GM18526 (cell line): ENCODE data around the gene P2RY2.

Experiments
- POLR2A ChIP-seq: IDR thresholded peaks from 3 replicates; pipeline ENCODE4 v1.6.1; 2011; ENCODE audit not compliant: insufficient read length; ENCODE audit errors: extremely low read depth

The P2RY2 gene

DNA sequence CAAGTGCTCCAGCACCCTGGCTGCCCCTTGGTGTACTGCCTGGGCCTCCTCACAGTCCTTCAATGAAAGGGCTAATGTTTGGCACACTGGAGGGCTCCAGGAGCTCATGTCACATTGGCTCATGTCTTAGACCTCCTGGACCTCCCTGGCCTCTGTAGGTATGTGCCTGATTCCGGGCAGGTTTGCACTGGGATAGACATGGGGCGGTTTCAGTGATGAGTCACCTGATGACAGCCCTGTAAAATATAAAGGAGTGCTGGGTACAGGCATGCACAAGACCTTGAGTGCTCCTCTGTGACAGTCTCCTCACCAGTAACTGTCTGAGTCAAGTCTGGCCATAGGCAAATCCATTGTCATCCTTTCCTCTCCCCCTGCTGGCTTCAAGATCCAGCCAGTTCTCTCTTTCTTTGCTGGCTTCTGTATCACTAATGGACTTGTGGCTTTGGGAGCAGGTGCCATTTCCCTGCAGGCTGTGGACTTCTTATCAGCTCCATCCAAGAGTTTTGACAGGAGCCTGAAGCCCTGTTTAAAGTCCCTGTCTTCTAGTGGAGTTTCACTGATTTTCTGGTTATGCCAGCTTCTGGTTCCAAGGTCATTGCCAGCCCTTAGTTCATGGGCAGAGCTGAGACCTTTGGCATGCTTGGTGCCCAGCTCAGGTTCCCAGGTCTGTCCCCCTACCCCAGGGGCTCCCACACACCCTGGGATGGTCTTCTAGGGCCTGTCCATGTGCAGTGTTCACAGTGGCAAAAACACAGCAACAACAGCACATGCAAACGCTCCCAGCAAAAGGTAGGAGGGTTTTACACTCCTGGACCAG is 22.7 kb upstream of the P2RY2 start:
- no peak for TF ChIP-seq POLR2A

DNA sequence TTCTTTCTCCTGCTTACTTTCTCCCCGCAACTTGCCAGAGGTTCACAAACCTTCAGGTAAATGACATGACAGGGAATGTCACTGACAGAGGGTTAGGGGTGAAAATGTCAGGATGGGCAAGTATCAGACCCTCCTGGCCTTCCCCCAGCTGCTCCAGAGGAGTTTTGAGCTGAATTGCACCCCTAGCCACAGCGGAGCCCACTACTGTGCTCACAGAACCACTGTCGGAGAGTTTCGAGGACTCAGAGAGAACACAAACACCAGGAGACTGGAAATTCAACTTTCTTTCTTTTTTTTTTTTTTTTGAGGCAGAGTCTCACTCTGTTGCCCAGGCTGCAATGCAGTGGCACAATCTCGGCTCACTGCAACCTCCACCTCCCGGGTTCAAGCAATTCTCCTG is 21.5 kb upstream of the P2RY2 start:
- no peak for TF ChIP-seq POLR2A

DNA sequence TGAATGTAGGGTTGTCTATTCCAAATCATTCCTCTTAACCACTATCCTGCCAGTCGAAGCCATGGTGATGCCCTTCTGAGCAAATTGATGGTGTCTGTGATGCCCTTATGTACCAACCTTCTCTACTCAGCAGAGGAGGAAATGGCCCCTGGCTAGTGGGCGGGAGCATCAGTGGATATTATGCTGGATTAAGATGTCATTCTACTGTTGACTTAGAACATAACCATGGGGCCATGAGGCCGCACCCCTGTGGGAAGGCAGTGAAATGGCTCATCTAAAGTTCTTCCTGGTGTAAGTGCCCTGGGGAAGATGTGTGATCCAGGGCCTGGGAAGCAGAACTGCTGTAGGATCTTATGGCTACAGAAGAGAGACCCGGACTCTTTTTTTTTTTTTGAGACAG is 20.7 kb upstream of the P2RY2 start:
- TF ChIP-seq POLR2A: no peak

DNA sequence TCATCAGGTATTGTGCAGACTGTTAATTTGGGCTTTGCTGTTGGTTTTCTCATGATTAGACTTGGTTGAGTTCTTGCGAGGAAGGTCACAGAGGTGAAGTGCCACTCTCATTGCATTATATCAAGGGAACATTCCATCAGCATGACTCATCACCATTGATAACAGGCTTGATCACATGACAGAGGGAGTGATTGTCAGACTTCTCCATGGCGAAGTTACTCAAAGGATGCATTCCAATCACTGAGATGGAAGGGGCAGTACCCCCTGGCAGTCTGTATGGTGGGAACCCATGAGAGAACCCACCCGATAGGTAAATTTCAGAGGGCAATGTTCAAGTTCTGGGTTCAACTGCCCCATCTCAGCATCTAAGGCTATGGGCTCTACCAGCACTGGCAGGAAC is 19.4 kb upstream of the P2RY2 start:
- no peak for TF ChIP-seq POLR2A

DNA sequence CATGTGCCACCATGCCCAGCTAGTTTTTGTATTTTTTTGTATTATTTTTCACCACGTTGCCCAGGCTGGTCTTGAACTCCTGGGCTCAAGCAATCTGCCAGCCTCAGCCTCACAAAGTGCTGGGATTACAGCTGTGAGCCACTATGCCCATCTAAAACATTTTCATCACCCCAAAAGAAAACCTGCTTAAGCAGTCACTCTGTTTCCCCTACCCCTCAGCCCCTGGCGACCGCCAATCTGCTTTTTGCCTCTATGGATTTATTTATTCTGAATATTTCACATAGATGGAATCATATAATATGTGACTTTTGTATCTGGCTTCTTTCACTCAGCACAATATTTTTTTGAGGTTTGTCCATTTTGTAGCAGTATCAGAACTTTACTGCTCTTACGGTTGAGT is 18.6 kb upstream of the P2RY2 start:
- TF ChIP-seq POLR2A: no peak

DNA sequence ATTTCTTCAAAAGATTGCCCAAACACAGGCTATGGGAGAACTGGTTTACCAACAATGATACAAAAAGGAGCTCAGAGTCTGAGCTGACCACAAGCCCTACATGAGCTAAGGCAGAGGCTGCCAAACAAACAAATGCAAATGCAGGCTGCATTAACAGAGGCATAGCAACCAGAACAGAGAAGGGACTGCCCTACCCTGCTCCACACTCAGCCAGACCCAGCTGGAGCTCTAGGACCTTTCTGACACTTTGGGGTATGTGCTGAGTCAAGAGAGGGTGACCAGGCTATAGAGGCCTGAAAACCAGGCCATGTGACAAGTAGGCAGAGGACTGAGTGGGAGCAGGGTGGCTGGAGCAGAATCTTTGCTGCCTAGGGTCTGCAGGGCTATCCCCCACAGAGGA is 17.8 kb upstream of the P2RY2 start:
- no peak for TF ChIP-seq POLR2A

DNA sequence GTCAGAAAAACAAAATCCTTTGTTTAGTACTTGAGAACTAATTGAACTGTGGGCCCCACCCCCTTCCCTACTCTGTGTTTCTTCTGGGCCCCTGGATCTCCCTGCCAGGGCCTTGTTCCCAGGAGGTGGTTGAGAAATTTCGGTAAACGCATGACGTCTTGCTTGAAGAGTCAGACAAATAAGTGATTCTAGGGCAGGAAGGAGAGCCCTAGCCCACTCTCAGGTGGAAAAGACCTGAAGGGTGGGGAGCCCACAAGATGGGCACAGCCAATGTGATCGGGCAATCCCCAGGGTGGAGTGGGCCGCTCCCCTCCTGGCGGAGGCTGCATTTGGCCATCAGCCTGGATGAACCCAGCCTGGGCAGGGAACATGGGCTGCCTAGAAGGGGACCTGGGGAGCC is 16.8 kb upstream of the P2RY2 start:
- no peak for TF ChIP-seq POLR2A

DNA sequence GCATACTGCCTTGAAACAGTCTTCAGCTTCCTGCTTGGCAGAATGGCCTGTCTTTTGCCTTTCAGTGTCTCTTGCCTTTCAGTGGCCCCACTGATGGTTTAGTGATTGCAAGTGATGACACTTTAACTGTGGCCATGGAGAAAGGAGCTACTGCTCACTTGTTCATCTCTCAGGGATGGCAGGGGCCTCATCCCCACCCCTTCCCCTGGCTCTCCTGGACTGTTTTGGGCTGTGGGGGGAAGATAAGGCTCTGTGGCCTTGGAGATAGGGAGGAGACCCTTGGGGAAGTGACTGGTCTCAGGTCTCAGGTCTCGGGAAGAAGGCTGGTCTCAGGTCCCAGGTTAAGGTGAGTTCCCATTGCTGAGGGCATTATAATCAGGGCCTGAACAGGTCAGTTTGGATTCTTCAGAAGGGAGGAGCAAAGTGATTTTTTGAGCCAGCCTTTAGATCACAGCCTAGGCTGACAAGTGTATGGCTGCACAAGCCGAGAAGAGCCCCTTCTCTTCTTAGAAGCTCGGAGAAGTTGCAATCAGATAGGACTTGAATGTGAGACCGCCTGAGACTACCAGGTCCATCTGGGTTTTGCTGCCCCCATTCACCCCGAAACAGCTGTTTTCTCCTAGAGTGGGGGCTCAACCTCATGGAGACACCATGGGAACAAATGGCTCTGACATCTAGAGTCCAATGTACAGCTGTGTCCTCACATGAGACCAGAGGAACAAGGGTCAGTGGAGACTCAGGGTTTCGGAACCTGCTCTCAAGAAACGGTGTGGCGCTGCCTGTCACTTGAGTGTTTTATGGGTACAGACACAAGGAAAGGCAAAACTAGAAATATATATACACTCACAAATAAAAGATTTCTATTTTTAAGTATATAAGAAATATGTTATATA is 15.9 kb upstream of the P2RY2 start:
- TF ChIP-seq POLR2A: no peak

DNA sequence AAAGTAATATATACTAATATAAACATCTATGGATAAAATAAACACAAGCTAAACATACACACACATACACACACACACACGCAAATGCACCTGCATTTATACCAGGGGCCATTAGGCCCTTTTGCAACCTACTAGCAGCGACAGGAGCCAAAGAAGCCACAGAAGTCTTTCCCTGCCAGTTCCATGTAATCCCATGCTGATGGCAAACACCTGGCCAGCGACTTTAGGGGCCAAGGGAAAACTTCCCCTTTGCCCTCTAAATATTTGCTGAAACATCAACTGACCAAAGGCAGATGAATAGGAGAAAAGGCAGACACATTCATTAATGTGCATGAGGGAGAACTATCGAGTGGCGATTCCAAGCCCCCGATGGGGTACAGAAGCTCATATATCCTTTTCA is 14.8 kb upstream of the P2RY2 start:
- no peak for TF ChIP-seq POLR2A

DNA sequence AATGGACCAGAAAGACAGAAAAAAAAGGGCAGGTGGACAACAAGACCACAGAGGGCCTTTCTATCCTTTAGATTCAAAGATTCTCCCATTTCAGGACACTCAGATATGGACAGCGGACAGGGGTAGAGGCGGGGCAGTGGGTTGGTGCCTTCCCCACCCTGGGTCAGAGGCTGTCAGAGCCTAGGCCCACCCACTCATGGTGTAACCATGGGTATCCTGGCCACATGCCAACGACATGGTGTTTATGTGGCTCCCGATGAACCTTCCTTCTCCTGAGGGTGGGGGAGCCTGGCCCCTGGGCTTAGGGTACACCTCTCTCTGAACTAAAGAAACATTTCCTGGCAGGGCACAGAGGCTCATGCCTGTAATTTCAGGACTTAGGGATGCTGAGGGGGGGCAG is 14.3 kb upstream of the P2RY2 start:
- no peak for TF ChIP-seq POLR2A

DNA sequence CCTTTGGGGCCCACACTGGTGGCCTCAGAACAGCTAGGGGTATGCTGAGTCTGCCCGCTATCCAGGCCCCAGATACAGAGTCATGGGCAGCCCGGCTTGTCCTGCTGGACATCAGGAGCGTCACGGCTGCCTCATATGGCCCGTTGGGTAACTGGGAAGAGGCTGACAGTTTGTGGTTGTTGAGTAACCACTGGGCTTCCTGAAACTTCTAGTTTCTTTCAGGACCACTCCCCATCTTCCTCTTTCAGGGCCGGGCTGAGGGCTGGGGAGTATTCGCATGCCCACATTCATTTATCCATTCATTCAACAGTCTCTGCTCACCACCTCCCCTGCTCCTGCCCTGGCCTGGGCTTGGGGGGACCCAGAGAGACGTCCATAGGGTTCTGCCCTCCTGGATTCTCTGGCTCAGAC is 13.4 kb upstream of the P2RY2 start:
- TF ChIP-seq POLR2A: no peak

DNA sequence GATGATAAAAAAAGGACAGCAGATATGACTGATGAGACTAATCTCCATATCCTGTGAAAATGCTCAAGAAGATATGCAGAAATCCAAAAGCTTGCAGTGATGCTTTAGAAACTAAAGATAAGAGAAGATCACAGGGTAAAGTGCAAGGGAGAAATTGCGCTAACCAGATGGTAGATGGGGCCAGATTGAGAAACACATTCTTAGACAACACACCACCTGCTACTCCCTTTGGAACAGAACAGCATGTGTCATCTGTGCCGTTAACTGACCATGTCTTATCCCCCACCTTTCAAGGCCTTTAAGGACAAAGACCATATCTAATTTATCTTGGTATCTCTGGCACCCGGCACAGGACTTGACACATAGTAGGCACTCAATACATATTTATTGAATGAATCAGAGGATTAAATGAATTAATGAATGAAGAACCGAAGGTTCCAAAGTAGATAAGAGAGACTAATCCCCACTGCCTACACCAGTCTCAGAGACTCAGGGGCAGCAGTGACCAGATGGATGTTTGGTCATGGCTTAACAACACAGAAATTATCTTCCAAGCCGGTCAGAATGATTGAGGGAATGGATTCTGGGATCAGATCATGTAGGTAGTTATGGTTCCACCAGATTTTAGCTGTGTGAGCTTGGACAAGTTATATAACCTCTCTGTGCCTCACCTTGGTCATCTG is 12.3 kb upstream of the P2RY2 start:
- no peak for TF ChIP-seq POLR2A

DNA sequence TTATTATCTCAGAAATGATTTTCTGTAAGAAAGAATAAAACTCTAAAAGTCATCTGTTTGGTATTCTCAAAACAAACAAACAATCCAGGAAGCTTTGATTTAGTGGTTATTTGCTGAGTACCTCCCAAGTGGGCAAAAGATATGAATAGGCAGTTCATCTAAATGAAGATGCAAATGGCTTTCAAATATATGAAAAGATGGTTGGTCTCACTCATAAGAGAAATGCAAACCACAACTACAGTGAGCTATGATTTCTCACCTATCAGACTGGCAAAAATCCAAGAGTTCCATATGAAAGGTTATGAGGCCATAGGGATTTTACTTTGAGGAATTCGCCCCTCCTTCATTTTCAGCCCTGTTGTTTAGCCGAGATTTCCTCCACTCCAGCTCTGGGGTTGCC is 11.3 kb upstream of the P2RY2 start:
- no peak for TF ChIP-seq POLR2A

DNA sequence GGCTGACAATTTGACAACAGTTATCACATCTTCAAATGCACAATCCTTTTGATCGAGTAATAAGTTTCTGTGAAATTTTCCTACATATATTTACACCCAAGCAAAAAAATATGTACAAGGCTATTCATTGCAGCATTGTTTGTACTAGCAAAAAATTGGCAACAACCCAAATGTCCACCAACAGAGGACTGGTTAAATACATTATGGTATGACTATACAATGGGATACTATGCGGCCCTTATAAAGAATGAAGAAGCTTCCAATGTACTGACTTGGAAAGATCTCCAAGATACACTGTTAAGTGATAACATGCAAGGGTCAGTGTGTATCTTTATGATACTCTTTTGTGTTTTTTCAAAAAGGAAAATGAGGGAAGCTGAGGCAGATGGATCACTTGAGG is 8.2 kb upstream of the P2RY2 start:
- no peak for TF ChIP-seq POLR2A

DNA sequence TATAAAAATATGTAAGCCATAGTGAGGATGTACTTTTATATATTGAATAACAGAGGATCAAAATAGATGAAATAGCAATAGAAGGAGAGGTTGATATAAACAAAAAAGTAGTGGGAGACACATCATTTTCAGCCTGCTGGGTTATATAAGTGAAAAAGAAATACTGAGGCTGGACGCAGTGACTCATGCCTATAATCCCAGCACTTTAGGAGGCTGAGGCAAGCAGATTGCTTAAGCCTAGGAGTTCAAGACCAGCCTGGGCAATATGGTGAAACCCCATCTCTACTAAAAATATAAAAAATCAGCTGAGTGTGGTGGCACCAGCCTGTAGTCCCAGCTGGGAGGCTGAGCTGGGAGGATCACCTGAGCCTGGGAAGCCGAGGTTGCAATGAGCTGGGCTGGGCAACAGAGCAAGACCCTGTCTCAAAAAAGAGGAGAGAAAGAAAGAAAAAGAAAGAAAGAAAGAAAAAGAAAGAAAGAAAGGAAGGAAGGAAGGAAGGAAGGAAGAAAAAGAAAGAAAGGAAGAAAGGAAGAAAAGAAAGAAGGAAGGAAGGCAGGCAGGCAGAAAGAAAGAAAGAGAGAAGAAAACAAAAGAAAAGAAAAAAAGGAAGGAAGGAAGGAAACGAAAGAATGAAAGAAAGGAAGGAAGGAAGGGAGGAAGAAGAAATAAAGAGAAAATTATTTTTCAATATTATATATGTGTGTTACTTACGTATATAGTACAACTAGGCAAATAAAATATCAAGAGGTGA is 7.0 kb upstream of the P2RY2 start:
- TF ChIP-seq POLR2A: no peak
